ENCODE results near the gene FUT6.
"Not testable (repeated sequence)": the region's sequence is repeated elsewhere in the genome, so short reads cannot be mapped to it uniquely, and the experiment has no call there.

FUT6 gene

DNA sequence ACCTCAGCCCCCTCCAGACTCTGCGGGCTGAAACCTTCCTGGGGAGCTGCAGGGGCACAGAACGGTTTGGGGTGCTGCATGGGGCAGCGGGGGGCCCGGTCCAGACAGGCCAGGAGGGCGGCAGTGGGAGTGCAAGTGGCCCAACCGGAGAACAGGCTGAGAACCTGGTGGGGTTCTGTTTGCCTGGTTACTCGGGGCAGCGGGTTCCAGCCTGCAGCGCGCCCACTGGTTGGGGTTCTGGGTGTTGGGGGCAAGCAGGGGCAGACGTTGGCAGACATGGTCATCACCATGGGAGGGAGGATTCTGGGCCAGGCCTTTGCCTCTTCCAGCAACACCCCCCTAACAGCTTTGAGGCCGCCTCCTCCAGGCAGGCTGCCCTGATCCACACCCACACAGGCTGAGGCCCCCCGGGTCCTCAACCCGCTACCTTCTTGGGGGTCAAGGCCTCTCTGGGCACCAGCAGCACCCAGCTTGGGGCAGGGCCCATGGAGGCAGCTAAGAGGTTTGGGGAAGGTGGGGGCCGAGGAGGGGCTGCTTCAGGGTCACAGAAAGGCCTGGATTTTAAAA, 54.8 kb downstream of the FUT6 start, which contains the start of gene PRR22:
TSS of gene PRR22 (minus strand) at position 166 of the 567 bp plus-strand sequence. CDS start at position 80, 86 bp downstream.
- no peak for DNase-seq

DNA sequence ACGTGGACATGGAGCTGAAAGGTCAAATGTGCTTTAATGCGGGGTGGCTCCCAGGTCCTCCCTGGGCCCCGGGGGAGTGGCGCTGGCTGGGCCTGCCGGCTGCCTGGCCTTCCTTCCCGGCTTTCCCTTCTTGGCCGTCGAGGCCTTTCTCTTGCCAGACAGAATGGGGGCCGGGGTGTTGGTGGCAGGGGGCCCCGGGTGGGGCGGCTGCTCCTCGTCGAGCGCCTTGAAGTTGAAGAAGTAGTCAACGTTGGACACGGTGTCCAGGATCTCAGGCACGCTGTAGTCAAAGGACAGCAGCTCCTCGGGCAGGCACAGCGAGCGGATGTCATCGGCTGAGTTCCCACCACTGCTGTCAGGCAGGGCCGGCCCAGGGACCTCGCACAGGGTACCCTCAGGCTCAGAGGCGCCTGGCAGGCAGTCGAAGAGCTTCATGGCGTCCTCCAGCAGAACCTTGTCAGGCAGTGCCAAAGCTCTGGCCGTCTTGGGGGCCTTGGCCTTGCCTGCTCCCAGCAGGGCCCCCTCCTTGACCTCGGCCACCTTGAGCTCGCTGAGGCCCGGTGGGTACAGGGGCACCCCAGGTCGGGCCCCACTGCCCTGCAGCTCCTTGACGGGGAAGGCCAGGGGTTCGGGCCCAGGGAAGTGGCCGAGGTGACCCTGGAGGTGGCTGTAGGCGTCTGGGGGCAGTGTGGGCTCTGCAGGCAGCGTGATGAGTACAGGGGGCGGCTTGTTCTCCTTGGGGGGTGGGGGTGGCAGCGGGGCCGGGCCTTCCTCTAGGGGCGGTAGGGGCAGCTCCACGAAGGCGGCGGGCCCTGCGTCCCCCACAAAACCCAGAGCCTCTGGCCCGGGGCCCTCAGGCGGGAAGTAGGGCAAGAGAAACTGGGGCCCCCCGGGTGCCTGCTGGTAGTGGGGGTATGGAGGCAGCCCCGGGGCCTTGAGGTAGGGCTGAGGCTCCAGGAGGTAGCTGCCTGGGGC, 56.3 kb downstream of the FUT6 start:
- DNase-seq: no peak

DNA sequence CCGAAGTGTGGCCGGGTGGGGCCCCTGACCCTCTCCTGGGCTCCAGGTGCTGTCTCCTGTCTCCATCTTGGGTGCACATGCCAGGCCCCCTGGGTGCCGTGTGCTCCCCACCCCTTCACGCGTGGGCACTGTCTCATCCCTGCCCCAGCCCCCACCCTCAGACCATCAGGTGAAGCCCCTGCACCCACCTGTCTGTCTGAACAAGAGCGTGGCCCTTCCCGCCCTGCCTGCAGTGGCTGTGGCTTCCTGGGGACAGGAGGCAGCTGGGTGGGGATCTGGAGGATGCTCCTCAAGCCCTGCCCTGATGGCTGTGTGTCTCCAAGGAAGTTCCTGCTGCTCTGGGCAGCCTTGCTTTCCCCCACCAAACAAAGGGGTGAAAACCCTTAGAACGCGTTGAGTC, 57.2 kb downstream of the FUT6 start:
- no peak for DNase-seq

DNA sequence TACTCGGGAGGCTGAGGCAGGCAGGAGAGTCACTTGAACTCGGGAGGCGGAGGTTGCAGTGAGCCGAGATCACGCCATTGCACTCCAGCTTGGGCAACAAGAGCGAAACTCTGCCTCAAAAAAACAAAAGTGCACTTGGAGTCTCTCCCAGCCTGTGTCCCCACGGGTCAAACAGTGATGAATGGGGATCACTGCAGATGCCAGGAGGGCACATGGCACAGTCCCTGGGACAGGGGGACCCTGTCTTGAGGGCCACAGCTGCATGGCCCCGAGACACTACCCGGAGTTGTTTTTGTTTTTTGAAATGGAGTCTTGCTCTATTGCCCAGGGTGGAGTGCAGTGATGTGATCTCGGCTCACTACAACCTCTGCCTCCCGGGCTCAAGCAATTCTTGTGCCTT, 58.6 kb downstream of the FUT6 start:
- not testable (repeated sequence) for DNase-seq
